GM18526 (cell line): ENCODE measurements around the gene GPC4.

Experiments used
- POLR2A ChIP-seq: IDR thresholded peaks from 3 replicates; pipeline ENCODE4 v1.6.1; 2011; ENCODE audit not compliant: insufficient read length; ENCODE audit errors: extremely low read depth

Gene GPC4

GRCh38 chrX:133364196-133364595, 51.1 kb downstream of the GPC4 start:
- no peak for TF ChIP-seq POLR2A

GRCh38 chrX:133362538-133362937, 52.8 kb downstream of the GPC4 start:
- no peak for TF ChIP-seq POLR2A

GRCh38 chrX:133359466-133359865, 55.8 kb downstream of the GPC4 start:
- TF ChIP-seq POLR2A: no peak

GRCh38 chrX:133353233-133353632, 62.1 kb downstream of the GPC4 start:
- no peak for TF ChIP-seq POLR2A

DNA sequence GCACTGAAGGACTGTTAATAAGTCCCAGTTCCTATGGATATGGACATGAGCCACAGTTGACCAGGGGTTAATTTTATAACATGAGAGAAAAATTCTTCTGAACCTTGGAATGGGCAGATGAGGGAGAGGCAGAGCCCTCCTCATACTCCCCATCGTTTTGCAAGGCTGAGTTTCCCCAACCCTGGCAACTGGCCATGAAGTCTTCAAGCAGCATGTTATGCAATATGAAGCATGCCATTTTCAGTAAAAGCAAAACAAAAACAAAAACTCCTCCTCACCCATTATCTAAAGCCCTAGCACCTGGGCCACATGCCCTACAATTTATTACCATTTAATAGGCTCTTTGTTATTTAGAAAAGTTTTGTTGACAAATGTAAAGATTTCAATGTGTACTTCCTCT, 64.5 kb downstream of the GPC4 start:
- no peak for TF ChIP-seq POLR2A

GRCh38 chrX:133346026-133346425, 69.3 kb downstream of the GPC4 start:
- TF ChIP-seq POLR2A: no peak

GRCh38 chrX:133339566-133339965, 75.7 kb downstream of the GPC4 start:
- no peak for TF ChIP-seq POLR2A

GRCh38 chrX:133337250-133337649, 78.0 kb downstream of the GPC4 start:
- TF ChIP-seq POLR2A: no peak

- no peak for TF ChIP-seq POLR2A
Observed at GRCh38 chrX:133335027-133335426, 80.3 kb downstream of the GPC4 start.

- no peak for TF ChIP-seq POLR2A
Observed at GRCh38 chrX:133333154-133333750, 82.0 kb downstream of the GPC4 start.

GRCh38 chrX:133332737-133333136, 82.6 kb downstream of the GPC4 start:
- TF ChIP-seq POLR2A: no peak

DNA sequence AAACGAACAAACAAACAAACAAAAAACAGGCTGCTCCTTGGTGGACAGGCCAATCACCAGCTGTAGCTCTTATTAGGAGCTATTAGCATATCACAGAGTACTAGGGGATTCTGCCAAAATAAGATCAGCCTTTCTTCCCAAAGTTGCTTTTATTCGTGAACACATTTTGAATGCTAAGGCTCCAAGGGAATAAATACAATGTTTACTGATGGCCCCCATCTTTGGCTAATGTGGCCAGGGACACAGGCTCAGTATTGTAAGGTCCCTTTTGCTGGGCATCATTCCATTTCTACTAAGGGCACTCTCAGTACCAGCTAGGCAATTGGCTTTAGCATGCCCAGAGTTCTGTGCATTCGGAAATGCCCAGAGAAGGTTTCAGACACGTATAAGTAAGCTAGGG, 84.3 kb downstream of the GPC4 start:
- TF ChIP-seq POLR2A: no peak

- TF ChIP-seq POLR2A: no peak
Observed at GRCh38 chrX:133325422-133325821, 89.9 kb downstream of the GPC4 start.

- no peak for TF ChIP-seq POLR2A
Observed at GRCh38 chrX:133323431-133323830, 91.9 kb downstream of the GPC4 start.

GRCh38 chrX:133321451-133321850, 93.8 kb downstream of the GPC4 start:
- no peak for TF ChIP-seq POLR2A

DNA sequence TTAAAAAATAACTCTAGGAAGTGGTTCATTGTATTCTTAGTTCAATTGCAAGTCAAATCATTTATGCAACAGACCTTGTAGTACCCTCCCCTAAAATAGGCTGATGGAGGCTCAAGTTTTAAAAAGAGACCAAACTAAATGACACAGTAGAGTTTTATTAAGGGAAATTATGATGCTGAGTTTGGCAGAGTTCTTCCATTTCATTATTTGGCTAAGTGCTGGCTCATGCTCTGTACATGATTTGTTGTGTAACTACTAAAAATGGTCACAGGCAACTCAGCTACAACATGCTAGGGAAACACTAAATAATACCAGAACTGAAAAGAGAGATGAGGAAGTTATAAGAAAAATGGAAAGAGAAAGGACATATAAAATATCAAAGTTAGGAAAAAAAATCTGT, 101.0 kb downstream of the GPC4 start:
- no peak for TF ChIP-seq POLR2A

GRCh38 chrX:133308499-133308897, 106.8 kb downstream of the GPC4 start:
- no peak for TF ChIP-seq POLR2A
